T47D (cell line): ENCODE measurements around the gene FBXL13.
"Not testable (repeated sequence)": the region's sequence is repeated elsewhere in the genome, so short reads cannot be mapped to it uniquely, and the experiment has no call there.

Experiments used
- DNase-seq, 2 experiments: peaks; one replicate each; pipeline versions ENCODE4 v3.0.0 to v3.0.0-alpha.2; 2011 to 2012; ENCODE audit warnings: low read depth in 1 of 2, low spot score in 1 of 2
- JUND ChIP-seq: IDR thresholded peaks from 2 replicates; pipeline ENCODE4 v1.6.1; 2012; ENCODE audit warnings: low read depth
- in situ Hi-C: cut with HindIII; loops from 2 replicates; pipeline ENCODE4 v1.10.0; 2016; ENCODE audit warnings: low sequenced_read_pairs, low pct_unique_long_range_greater_than_20kb

FBXL13 gene

GRCh38 chr7:102925976-102926782, 148.4 kb downstream of the FBXL13 start:
- DNase-seq, result no peak
- in situ Hi-C loops, result no loop called here
- TF ChIP-seq JUND, result no peak

GRCh38 chr7:102918845-102919244, 155.8 kb downstream of the FBXL13 start:
- DNase-seq, result no peak
- in situ Hi-C loops, result no loop called here
- no peak for TF ChIP-seq JUND

- no peak for TF ChIP-seq JUND
These were observed 156.9 kb downstream of the FBXL13 start for GRCh38 chr7:102917436-102918353.

GRCh38 chr7:102916881-102917280, 157.7 kb downstream of the FBXL13 start:
- TF ChIP-seq JUND, result no peak
- in situ Hi-C loops, result no loop called here
- no peak for DNase-seq

More at GRCh38 chr7:102917436-102918353, 156.9 kb downstream of the FBXL13 start:
- peak in 1 of 2 experiments; percentile 18 for DNase-seq
- in situ Hi-C loops, result no loop called here

GRCh38 chr7:102916426-102916825, 158.2 kb downstream of the FBXL13 start:
- DNase-seq, result no peak
- no peak for TF ChIP-seq JUND
- in situ Hi-C loops, result no loop called here

GRCh38 chr7:102914585-102914984, 160.0 kb downstream of the FBXL13 start:
- no peak for DNase-seq

GRCh38 chr7:102913826-102914225, 160.8 kb downstream of the FBXL13 start:
- in situ Hi-C loops, result no loop called here
- DNase-seq, result no peak

More at GRCh38 chr7:102914585-102914984, 160.0 kb downstream of the FBXL13 start:
- TF ChIP-seq JUND, result no peak
- in situ Hi-C loops, result no loop called here

GRCh38 chr7:102912742-102913141, 161.9 kb downstream of the FBXL13 start, which contains the start of gene LRRC17:
TSS of gene LRRC17 (plus strand) at chr7:102913000. CDS start at chr7:102933914, 20,914 bp downstream.
- TF ChIP-seq JUND, result no peak
- in situ Hi-C loops, result no loop called here
- peak in 1 of 2 experiments; percentile 19 for DNase-seq

More at GRCh38 chr7:102913826-102914225, 160.8 kb downstream of the FBXL13 start:
- no peak for TF ChIP-seq JUND

GRCh38 chr7:102908676-102909075, 165.9 kb downstream of the FBXL13 start:
- no peak for DNase-seq
- in situ Hi-C loops, result no loop called here

GRCh38 chr7:102903576-102903975, 171.0 kb downstream of the FBXL13 start:
- in situ Hi-C loops, DNase-seq: not testable (repeated sequence)

More at GRCh38 chr7:102908676-102909075, 165.9 kb downstream of the FBXL13 start:
- TF ChIP-seq JUND, result no peak

- in situ Hi-C loops, DNase-seq: not testable (repeated sequence)
These were observed 172.5 kb downstream of the FBXL13 start for GRCh38 chr7:102902052-102902451.

- no peak for DNase-seq
- no peak for TF ChIP-seq JUND
- in situ Hi-C loops, result no loop called here
These were observed 176.1 kb downstream of the FBXL13 start for GRCh38 chr7:102898532-102898859.
